Raji (cell line): ENCODE results near the gene MPZL1.

Experiments
- POLR2A ChIP-seq: IDR thresholded peaks from 2 replicates; pipeline ENCODE4 v1.6.1; 2011; ENCODE audit warnings: low read depth, low read length, control low read depth; ENCODE audit not compliant: insufficient read depth

MPZL1 gene

GRCh38 chr1:167820684-167821355 lies 99.0 kb downstream of the MPZL1 start:
- no peak for TF ChIP-seq POLR2A

DNA sequence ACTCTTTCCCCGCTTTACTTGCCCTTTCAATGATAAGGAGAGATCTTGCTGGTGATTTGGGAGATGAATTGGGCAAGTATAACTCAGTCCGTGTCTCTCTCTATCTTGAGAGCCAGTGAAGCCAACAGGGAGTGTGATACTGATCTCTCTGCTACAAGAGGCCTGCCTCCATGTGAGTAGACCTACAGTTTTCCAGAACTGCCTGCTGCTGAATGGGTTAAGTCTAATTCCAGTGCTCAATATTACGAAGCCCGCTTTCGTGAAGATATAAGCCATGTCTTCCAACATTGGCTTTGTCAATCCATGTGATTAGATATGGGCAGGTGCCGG lies 99.5 kb downstream of the MPZL1 start:
- no peak for TF ChIP-seq POLR2A

GRCh38 chr1:167821969-167822685 lies 100.3 kb downstream of the MPZL1 start:
- no peak for TF ChIP-seq POLR2A

- no peak for TF ChIP-seq POLR2A
These were observed 102.5 kb downstream of the MPZL1 start for GRCh38 chr1:167824163-167824794.

DNA sequence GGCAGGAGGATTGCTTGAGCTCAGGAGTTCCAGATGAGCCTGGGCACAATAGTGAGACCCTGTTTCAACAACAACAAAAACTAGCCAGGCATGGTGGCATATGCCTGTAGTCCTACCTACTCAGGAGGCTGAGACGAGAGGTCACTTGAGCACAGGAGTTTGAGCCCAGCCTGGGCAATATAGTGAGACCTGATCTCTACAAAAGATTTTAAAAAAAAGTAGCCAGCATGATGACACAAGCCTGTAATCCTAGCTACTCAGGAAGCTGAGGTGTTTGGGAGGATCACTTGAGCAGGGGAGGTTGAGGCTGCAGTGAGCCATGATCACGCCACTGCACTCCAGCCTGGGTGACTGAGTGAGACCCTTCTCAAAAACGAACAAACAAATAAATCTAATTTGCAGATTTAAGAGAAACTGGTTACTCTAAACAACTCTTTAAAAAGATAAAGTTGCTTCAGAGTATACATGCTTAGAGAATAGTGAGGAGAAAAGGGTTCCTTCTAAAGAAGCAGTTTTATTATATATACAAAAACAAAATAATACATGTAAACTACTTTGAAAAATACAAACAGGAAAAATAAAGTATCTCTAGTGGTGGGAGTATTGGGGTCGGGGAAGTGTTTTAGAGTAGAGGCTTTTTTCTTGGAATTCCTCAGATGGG lies 103.8 kb downstream of the MPZL1 start:
- TF ChIP-seq POLR2A: no peak

DNA sequence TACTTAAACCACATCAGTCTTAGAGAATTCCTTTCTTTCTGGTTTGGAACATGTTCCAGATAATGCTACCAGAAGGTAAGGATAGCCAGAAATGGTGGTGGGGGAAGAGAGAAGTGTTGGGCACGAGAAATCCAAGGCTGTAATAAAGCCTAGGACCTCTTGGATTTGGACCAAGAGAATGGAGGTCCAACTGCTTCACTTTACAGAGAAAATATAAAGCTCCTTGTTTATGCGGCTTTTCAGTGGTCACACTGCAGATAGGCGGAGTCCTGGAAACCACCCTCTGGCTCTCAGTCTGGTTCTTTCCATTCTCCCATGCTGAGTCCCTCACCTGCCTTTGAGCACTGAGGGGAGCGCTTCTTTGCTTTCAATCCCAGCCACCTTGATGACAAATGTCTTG lies 104.3 kb downstream of the MPZL1 start:
- TF ChIP-seq POLR2A: no peak

DNA sequence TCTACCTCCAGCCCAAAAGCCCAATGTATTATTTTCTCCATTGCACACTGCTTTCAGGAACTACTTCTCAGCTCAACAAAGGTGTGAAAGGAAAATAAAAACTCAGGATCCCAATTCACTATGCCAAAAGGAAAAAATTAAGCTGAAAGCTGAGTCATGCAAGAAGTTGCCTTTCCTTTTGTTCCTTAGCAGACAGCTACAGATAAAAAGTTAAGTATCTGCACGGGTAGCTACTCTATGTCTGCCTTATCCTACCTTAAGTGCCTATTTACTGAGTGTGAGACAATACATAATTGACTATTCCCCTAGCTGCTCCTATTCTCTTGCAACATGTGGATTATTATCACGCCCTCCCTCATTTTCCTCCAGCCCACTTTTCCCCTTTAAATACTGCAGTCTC lies 108.1 kb downstream of the MPZL1 start:
- TF ChIP-seq POLR2A: no peak

DNA sequence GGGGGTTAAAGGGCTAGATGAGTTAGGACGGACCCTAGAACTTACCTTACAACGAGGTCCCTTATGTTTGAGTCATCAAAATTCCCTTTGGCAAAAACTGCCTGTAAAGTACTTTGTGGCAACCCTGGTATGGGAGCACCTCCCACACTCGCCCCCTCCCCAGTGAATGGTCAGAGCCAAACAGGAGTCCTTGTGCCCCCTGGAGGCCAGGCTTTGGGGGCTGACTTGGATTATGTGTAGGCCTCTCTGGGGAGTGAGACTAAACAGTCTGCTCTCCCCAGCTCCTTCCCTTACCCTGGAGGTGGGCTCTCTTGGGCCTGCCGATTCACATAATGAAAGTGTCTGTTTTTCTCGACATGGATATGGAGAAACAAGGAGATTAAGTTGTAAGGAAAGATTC lies 110.9 kb downstream of the MPZL1 start:
- TF ChIP-seq POLR2A: no peak

DNA sequence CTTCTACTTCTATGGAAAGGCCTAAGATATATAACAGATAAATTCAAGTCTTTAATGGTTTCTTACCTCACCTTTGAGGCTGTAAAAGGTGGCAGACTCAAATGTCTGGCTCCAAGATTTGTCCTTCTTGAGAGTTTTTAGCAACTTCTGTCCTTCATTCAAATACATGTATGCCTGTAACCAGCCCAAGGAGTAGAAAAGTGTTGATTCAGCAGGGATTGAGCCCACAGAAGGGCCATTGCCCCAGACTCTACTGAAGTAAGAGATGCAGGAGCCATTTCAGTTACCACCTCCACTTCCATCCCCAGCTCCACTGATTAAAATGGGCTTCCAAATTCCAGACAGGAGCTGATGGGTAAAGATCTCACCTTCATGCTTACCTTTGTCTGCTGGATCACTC lies 112.1 kb downstream of the MPZL1 start:
- TF ChIP-seq POLR2A: no peak

GRCh38 chr1:167836197-167836596 lies 114.4 kb downstream of the MPZL1 start:
- no peak for TF ChIP-seq POLR2A

DNA sequence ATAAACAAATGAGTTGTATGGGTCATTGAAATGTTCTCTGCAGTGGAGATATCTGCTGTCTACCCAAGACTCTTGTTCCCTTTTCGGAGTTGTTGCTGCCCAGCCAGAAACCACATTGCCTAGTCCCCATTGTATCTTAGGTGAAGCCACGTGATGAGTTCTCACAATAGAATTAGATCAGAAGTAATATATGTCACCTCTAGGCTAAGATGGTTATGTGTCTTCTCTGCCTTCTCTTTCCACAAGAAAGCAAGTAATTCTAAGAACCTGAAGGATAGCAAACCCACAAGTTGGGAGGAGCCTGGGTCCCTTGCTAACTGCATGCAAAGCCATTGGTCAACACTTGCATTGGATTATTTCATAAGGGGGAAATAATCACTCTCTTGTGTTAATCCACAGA lies 115.5 kb downstream of the MPZL1 start:
- no peak for TF ChIP-seq POLR2A

DNA sequence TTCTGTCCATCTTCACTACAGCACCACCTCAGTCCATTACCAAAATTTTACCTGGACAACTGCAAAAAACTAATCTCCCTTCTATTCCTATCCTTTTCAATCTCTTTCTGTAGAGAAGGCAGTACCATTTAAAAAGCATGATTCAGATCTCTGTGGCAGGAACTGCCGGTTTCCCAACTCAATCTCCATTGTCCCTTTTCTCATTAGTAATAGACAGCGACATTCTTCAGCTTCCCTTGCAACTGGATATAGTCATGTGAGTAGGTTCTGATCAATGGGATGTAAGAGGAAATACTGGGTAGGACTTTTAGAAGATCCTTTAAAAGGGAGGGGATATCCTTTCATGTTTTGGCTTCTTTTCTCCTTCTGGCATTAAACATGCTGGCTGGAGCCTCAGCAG lies 117.2 kb downstream of the MPZL1 start:
- TF ChIP-seq POLR2A: no peak
